Measurements from ENCODE around the gene HIC2.
"Not testable (repeated sequence)": the region's sequence is repeated elsewhere in the genome, so short reads cannot be mapped to it uniquely, and the experiment has no call there.

HIC2 gene

GRCh38 chr22:21497984-21498383 is 80.8 kb downstream of the HIC2 start:
- not testable (repeated sequence) for DNase-seq

- DNase-seq: not testable (repeated sequence)
These were observed 81.3 kb downstream of the HIC2 start for GRCh38 chr22:21498489-21498888.

- not testable (repeated sequence) for DNase-seq
These were observed 82.7 kb downstream of the HIC2 start for GRCh38 chr22:21499623-21500506.

Data from fibroblast of upper back skin (primary cell).